Measurements from ENCODE around the gene PM20D2.

PM20D2 gene

DNA sequence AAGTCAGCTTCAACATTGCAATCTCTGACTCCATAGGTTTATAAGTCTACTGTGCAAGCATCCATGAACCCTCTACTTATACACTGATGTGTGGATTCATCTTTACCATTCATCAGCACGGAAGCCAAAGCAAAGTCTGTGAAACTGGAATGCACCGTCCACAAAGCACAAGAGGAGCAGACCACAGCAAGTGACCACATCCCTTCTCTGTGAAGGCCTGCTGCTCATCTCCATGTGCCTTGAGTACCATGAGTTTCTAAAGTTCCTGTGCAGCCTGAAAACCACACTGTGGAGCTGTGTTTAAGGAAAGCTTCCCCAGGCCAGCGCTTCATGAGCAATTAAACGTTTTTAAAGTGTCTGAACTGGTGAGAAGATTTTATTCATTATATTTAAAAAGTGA, 51.3 kb downstream of the PM20D2 start:
- TF ChIP-seq, protein P1, sequence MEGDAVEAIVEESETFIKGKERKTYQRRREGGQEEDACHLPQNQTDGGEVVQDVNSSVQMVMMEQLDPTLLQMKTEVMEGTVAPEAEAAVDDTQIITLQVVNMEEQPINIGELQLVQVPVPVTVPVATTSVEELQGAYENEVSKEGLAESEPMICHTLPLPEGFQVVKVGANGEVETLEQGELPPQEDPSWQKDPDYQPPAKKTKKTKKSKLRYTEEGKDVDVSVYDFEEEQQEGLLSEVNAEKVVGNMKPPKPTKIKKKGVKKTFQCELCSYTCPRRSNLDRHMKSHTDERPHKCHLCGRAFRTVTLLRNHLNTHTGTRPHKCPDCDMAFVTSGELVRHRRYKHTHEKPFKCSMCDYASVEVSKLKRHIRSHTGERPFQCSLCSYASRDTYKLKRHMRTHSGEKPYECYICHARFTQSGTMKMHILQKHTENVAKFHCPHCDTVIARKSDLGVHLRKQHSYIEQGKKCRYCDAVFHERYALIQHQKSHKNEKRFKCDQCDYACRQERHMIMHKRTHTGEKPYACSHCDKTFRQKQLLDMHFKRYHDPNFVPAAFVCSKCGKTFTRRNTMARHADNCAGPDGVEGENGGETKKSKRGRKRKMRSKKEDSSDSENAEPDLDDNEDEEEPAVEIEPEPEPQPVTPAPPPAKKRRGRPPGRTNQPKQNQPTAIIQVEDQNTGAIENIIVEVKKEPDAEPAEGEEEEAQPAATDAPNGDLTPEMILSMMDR (IDR thresholded peaks at IDR 0.05; ENCODE audit: borderline replicate concordance, control extremely low read depth, extremely low read depth, insufficient read depth, missing control alignments) = no peak
- in situ Hi-C loops (cut with MboI; ENCODE audit: low sequenced_read_pairs, unreplicated experiment) = no loop called here
- DNase-seq (ENCODE audit: low spot score) = no peak

DNA sequence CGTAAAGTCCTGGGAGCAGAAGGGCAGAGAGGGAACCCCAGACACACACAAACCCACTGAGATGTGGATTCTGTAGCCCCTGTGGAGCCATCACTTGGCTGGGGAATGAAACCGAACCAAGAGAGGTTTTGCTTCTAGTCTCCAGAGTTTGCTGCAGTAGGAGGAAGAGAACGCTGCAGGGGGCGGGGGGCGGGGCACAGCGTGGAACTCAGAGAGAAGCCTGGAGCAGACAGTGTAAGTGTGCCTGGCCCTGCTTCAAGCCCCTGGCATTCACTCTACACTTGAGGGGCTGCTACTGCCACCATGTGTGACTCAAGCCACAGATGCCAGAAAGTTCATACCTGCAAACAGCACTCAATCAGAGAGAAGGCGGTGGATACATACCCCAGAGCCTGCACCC, 52.4 kb downstream of the PM20D2 start:
- TF ChIP-seq, protein P1 (IDR thresholded peaks at IDR 0.05; ENCODE audit: borderline replicate concordance, control extremely low read depth, extremely low read depth, insufficient read depth, missing control alignments) = no peak
- no peak for DNase-seq (ENCODE audit: low spot score)
- in situ Hi-C loops (cut with MboI; ENCODE audit: low sequenced_read_pairs, unreplicated experiment) = no loop called here

DNA sequence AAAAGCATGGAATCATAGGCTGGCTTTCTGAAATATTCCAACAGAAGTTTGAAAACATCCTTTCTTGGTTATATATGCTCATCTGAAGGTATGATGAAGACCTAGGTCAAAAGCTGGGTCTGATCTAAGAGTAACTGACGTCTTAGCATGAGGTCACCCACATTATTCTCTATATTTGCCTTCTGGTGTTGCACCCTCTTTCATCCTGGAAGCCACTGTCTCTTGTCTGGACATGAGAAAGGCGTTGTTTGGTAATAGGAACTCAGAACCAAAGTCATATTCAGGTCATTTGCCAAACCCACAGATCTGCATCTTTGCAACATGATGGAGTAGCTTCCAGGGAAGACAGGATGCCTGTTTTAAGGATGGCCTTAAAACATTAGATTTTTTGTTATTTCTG, 53.7 kb downstream of the PM20D2 start:
- in situ Hi-C loops (cut with MboI; ENCODE audit: low sequenced_read_pairs, unreplicated experiment) = no loop called here
- no peak for DNase-seq (ENCODE audit: low spot score)
- TF ChIP-seq, protein P1 (IDR thresholded peaks at IDR 0.05; ENCODE audit: borderline replicate concordance, control extremely low read depth, extremely low read depth, insufficient read depth, missing control alignments) = no peak

DNA sequence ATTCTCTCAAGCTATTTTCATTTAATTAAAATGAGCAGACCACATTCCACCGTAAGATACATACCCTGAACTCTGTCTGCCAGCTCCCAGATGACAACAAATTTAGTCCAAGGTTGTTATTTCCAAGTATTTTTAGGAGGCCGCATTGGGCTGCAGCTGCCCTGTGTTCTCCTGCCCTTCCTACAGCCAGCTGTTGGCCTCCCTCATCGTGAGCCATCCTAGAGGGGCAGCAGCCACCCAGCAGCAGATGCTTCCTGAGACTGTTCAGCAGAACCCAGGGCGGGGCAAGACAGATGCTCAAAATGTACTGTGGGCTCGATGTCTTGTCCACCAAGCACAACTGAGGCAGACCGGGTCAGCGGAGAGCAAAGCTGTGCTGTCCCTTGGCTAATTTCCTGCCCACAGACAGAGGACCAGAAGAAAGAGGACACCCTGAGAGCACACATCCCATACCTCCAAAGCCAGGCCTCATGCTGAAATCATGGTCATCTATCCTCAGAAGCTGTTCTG, 54.9 kb downstream of the PM20D2 start:
- DNase-seq (ENCODE audit: low spot score) = no peak
- in situ Hi-C loops (cut with MboI; ENCODE audit: low sequenced_read_pairs, unreplicated experiment) = no loop called here
- TF ChIP-seq, protein P1 (IDR thresholded peaks at IDR 0.05; ENCODE audit: borderline replicate concordance, control extremely low read depth, extremely low read depth, insufficient read depth, missing control alignments) = no peak

DNA sequence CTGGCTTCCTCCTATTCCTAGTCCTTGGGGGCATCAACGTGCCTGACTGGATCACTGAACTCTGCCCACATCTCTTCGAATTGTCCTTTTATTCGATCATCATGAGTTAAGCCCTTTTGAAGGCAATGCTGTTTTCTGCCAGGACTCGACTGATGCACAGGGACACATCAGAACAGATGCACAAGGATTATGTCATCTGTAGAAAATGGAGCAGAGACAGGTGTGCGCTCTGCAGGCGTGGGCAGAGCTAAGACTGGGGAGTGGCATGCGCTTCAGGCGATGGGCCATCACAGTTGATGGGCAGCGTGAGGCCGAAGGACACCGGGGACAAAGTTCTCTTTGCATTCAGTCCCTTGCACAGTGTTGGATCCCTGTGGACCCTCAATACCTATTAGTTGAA, 58.2 kb downstream of the PM20D2 start:
- in situ Hi-C loops (cut with MboI; ENCODE audit: low sequenced_read_pairs, unreplicated experiment) = no loop called here
- TF ChIP-seq, protein P1 (IDR thresholded peaks at IDR 0.05; ENCODE audit: borderline replicate concordance, control extremely low read depth, extremely low read depth, insufficient read depth, missing control alignments) = no peak
- no peak for DNase-seq (ENCODE audit: low spot score)

DNA sequence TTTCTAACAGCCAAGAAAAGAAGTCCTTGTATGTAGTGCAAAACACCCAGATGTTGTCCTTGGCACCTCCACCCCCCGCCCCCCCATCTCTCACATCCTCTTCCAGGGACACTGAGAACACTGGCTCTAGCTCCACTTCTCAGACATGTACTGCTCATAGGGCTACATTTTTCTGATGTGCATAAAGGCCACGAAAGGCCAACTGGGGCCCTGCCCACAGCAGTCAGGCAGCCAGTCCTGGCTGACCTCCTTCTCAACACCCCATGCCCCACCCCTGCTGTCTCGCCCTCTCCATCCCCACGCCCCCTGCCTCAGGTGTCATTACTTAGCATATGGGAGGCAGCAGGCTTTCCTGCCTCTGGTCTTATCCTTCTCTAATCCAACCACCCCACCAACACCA, 60.0 kb downstream of the PM20D2 start:
- DNase-seq (ENCODE audit: low spot score) = no peak
- TF ChIP-seq, protein P1 (IDR thresholded peaks at IDR 0.05; ENCODE audit: borderline replicate concordance, control extremely low read depth, extremely low read depth, insufficient read depth, missing control alignments) = no peak
- in situ Hi-C loops (cut with MboI; ENCODE audit: low sequenced_read_pairs, unreplicated experiment) = no loop called here

DNA sequence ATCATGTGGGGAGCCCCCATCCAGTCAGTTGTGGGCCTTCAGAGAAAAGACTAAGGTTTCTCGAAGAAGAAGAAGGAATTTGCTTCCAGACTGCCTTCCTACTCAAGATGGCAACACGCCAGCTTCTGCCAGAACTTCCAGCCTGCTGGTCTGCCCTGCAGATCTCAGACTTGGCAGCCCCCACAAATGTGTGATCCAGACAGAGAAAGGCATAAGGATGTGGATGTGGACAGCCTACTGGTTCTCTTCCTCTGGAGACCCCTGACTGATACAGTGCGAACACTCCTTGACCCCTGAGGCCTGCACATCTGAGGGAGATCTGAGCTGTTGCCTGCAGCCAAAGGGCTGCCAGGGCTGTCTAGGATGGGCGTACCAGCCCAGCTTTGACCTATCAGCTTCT, 62.7 kb downstream of the PM20D2 start:
- TF ChIP-seq, protein P1 (IDR thresholded peaks at IDR 0.05; ENCODE audit: borderline replicate concordance, control extremely low read depth, extremely low read depth, insufficient read depth, missing control alignments) = no peak
- DNase-seq (ENCODE audit: low spot score) = no peak
- in situ Hi-C loops (cut with MboI; ENCODE audit: low sequenced_read_pairs, unreplicated experiment) = no loop called here
